K562 (cell line): ENCODE results near the gene PTPRM. TPM values are rescaled to one million over a fixed set of nuclear protein-coding genes. Genes with fewer than 3 reads are reported as not detected.

Source experiments
- ATAC-seq: fragments of 200-7000 bp; cut with Tn5 transposase; 3 replicates; pipeline ENCODE4 v1.9.1; 2020; ENCODE audit warnings: moderate library complexity
- BruUV-seq: library from RNA; stranded (reverse); fragments of 400-500 nt; replicated peaks from 2 replicates; lab custom pipeline; 2021; lab: Mats Ljungman, UMichigan
- CTCF ChIA-PET: fragments of 300-600 bp; formaldehyde crosslinking; extraction: SDS; loops from one replicate; lab custom pipeline; 2021; ENCODE audit warnings: low intra/inter-chr PET ratio; lab: Yijun Ruan, JAX
- POLR2A ChIA-PET: fragments of 300-600, 350-650 bp; sonication (Branson Sonifier 250); formaldehyde crosslinking; extraction: SDS; loops from one replicate; lab custom pipeline; 2021; ENCODE audit warnings: antibody characterized with exemption, inconsistent platforms; lab: Yijun Ruan, JAX
- DNase-seq, 4 experiments: peaks; one replicate each; pipeline versions ENCODE4 v3.0.0 to v3.0.0-alpha.2; 2011 to 2018; ENCODE audit warnings: low spot score in 3 of 4, mixed read lengths in 3 of 4; ENCODE audit errors: extremely low read depth in 1 of 4
- FAIRE-seq: peaks from 2 replicates; lab custom pipeline; 2011; peaks lifted over from hg19 to GRCh38; lab: Jason Lieb, UNC
- H2AFZ ChIP-seq: 2 replicates; pipeline ENCODE4 v1.6.0; 2011; ENCODE audit warnings: low read depth, low read length, control low read depth, inconsistent platforms
- H3K27ac ChIP-seq: fragments of 200-600 bp; 3 replicates; pipeline ENCODE4 v1.8.0; 2011; ENCODE audit warnings: low read depth, mild to moderate bottlenecking, control low read depth, inconsistent platforms, low read length, moderate library complexity, mixed read lengths; ENCODE audit errors: extremely low read depth
- H3K27me3 ChIP-seq, 2 experiments: fragments of 300-600 bp in 1 of 2; 2 replicates in 1 of 2; 3 replicates in 1 of 2; pipeline versions ENCODE4 v1.6.0 to v1.8.0; 2011; ENCODE audit warnings: inconsistent platforms in 2 of 2, low read length in 2 of 2, mild to moderate bottlenecking in 1 of 2, mixed read lengths in 1 of 2, moderate library complexity in 1 of 2; ENCODE audit not compliant: control insufficient read depth in 2 of 2, insufficient read depth in 2 of 2
- H3K36me3 ChIP-seq: fragments of 300-600 bp; 3 replicates; pipeline ENCODE4 v1.8.0; 2011; ENCODE audit warnings: mild to moderate bottlenecking, low read length, inconsistent platforms; ENCODE audit not compliant: control insufficient read depth, insufficient read depth
- H3K4me1 ChIP-seq, 2 experiments: fragments of 200-600 bp in 1 of 2; replicated peaks in 1 of 2; 2 replicates in 1 of 2; 3 replicates in 1 of 2; pipeline versions ENCODE4 v1.5.1 to v1.8.0; 2011; ENCODE audit warnings: inconsistent platforms in 2 of 2, low read length in 2 of 2, mild to moderate bottlenecking in 1 of 2, mixed read lengths in 1 of 2, moderate library complexity in 1 of 2; ENCODE audit not compliant: control insufficient read depth in 2 of 2, insufficient read depth in 2 of 2
- H3K4me2 ChIP-seq: 2 replicates; pipeline ENCODE4 v1.6.1; 2011; ENCODE audit warnings: low read length, control low read depth, inconsistent platforms, mixed read lengths; ENCODE audit not compliant: insufficient read depth
- H3K4me3 ChIP-seq: fragments of 200-600 bp; sonication (generic), shearing (Covaris generic); 2 replicates; pipeline ENCODE4 v1.5.1; 2016; ENCODE audit warnings: control low read depth, inconsistent platforms
- H3K79me2 ChIP-seq: fragments of 200-600 bp; 3 replicates; pipeline ENCODE4 v1.8.0; 2011; ENCODE audit warnings: low read length, inconsistent platforms; ENCODE audit not compliant: control insufficient read depth, insufficient read depth
- H3K9ac ChIP-seq, 2 experiments: 2 replicates each; pipeline versions ENCODE4 v1.6.0 to v1.6.1; 2011; ENCODE audit warnings: low read depth in 2 of 2, low read length in 2 of 2, control low read depth in 1 of 2, inconsistent platforms in 1 of 2, mild to moderate bottlenecking in 1 of 2, mixed read lengths in 1 of 2; ENCODE audit not compliant: insufficient read depth in 1 of 2
- H3K9me1 ChIP-seq: one replicate; pipeline ENCODE4 v1.6.0; 2011; ENCODE audit warnings: inconsistent platforms, mild to moderate bottlenecking, low read length, moderate library complexity; ENCODE audit not compliant: control insufficient read depth, insufficient read depth
- H3K9me3 ChIP-seq: replicated peaks from 2 replicates; pipeline ENCODE4 v1.5.1; 2011; ENCODE audit warnings: low read depth, low read length, inconsistent platforms; ENCODE audit not compliant: control insufficient read depth, insufficient read depth
- H4K20me1 ChIP-seq: replicated peaks from 2 replicates; pipeline ENCODE4 v1.6.1; 2011; ENCODE audit warnings: low read length, inconsistent platforms, mixed read lengths; ENCODE audit not compliant: control insufficient read depth, insufficient read depth
- PRMT5 ChIP-seq: sonication (generic); formaldehyde crosslinking; IDR thresholded peaks from 2 replicates; pipeline ENCODE4 v1.5.0; 2020; ENCODE audit warnings: missing genetic modification reagents
- PTBP1 ChIP-seq: fragments of 200-400 bp; formaldehyde crosslinking; IDR thresholded peaks from 2 replicates; pipeline ENCODE4 v1.6.1; 2017; ENCODE audit warnings: low read depth, low read length
- TEAD4 ChIP-seq, 2 experiments: sonication (generic) in 1 of 2; formaldehyde crosslinking in 1 of 2; IDR thresholded peaks; 2 replicates each; pipeline versions ENCODE4 v1.6.1 to v1.8.0; 2012 to 2022; ENCODE audit warnings: borderline replicate concordance in 1 of 2, inconsistent platforms in 1 of 2, low read length in 1 of 2, mild to moderate bottlenecking in 1 of 2, missing genetic modification reagents in 1 of 2
- ZNF12 ChIP-seq: sonication (generic); formaldehyde crosslinking; IDR thresholded peaks from 2 replicates; pipeline ENCODE4 v1.4.0; 2020; ENCODE audit warnings: mild to moderate bottlenecking, missing genetic modification reagents
- ZNF583 ChIP-seq: fragments of 250-450 bp; sonication (Bioruptor Pico); IDR thresholded peaks from 2 replicates; pipeline ENCODE4 v1.4.0; 2020
- WGBS: fragments of 100-300 bp; shearing (Covaris generic); methylation state at CpG from one replicate; pipeline ENCODE4 v1.1.6; 2016; ENCODE audit warnings: low coverage, mixed read lengths; ENCODE audit not compliant: insufficient coverage; ENCODE audit errors: missing lambda C conversion rate; 5-methylcytosine and 5-hydroxymethylcytosine counted together
- in situ Hi-C: fragments of 300-500 bp; cut with MboI; formaldehyde crosslinking; loops from 4 replicates; pipeline ENCODE4 v1.15.0; 2018; ENCODE audit warnings: inconsistent platforms, mixed read lengths
- intact Hi-C: fragments of 100-400 bp; cut with micrococcal nuclease; formaldehyde crosslinking; loops from 2 replicates; pipeline ENCODE4 v1.14.2; 2022
- polyA plus RNA-seq, 8 experiments: library from polyadenylated mRNA; depleted of rRNA in 4 of 8; stranded (reverse) in 5 of 8; unstranded in 3 of 8; fragments of >200 nt; fragmentation: Nextera tagmentation in 2 of 8; fragmentation: Illumina TruSeq in 1 of 8; extraction: Ambion mirVana in 2 of 8; extraction: Trizol in 1 of 8; gene quantifications; 2 replicates each; pipeline versions ENCODE4 v1.2.1 to v1.2.3, GENCODE V29; 2011 to 2014; ENCODE audit warnings: inconsistent platforms in 1 of 8, missing spikeins in 1 of 8
- total RNA-seq, 7 experiments: library from RNA; depleted of rRNA in 6 of 7; stranded (reverse); fragments of >200 nt in 6 of 7; fragmentation: Illumina TruSeq in 2 of 7; extraction: Trizol in 2 of 7; gene quantifications; 2 replicates each; pipeline versions ENCODE4 v1.2.1 to v1.2.3, GENCODE V29; 2011 to 2021; ENCODE audit warnings: low replicate concordance in 1 of 7
- TF ChIP-seq, protein P1 (sequence below): fragments of 450-650 bp; IDR thresholded peaks from 2 replicates; pipeline ENCODE4 v1.6.1; 2016; ENCODE audit warnings: antibody characterized with exemption
- TF ChIP-seq, protein P2 (sequence below): fragments of 200-800 bp; sonication (Bioruptor generic); IDR thresholded peaks from 2 replicates; pipeline ENCODE4 v1.6.1; 2017; ENCODE audit warnings: missing genetic modification characterization, missing compliant biosample characterization
- TF ChIP-seq, protein P3 (sequence below): IDR thresholded peaks from 2 replicates; pipeline ENCODE4 v1.6.1; 2011; ENCODE audit warnings: borderline replicate concordance, low read depth, mild to moderate bottlenecking, moderate library complexity, low read length; ENCODE audit not compliant: insufficient read depth, poor library complexity, severe bottlenecking

PTPRM gene
- total and polyA plus RNA-seq, 9 of the 15 experiments (the other 6 are each of a cell fraction or from before 2014, with no cell fraction given): 0.03 to 0.16 (median 0.08) TPM; not detected in 3

DNA sequence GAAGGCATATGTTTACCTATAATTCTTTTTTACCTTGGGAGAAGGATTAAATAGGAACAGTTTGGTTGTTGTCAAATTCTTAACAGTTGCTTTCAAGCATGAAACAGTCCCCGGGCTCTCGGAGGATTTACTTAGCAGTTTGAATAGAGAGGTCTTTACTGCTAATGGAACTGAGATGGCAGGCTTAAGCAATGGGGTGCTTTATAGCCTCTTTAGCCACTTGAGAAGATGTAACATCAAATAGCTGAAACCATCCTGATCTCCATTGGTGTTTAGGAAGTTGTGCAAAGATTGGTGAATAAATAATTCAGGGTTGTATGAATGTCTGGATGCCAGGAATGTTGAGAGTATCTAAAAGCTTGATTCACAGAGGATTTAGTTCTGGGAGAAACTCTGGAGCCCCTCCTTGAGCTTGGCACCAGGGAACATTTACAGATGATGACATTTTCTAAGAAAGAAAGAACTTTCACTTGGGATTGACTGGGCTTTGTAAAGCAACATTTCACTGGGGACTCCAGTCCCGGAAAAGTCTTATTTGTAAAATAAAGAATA lies 51.9 kb downstream of the PTPRM start:
- in situ Hi-C loops: no loop called here
- TF ChIP-seq TEAD4 (IDR thresholded peaks at IDR 0.05; ENCODE audit: low read length): no peak
- TF ChIP-seq TEAD4 (CRISPR knock-in tag; IDR thresholded peaks at IDR 0.05; ENCODE audit: borderline replicate concordance): no peak
- no peak for TF ChIP-seq ZNF583 (CRISPR knock-in tag)
- TF ChIP-seq, protein P1, sequence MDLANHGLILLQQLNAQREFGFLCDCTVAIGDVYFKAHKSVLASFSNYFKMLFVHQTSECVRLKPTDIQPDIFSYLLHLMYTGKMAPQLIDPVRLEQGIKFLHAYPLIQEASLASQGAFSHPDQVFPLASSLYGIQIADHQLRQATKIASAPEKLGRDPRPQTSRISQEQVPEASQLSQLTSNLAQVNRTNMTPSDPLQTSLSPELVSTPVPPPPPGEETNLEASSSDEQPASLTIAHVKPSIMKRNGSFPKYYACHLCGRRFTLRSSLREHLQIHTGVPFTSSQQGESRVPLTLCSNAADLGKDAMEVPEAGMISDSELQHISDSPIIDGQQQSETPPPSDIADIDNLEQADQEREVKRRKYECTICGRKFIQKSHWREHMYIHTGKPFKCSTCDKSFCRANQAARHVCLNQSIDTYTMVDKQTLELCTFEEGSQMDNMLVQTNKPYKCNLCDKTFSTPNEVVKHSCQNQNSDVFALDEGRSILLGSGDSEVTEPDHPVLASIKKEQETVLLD: no peak
- TF ChIP-seq PTBP1: no peak
- TF ChIP-seq, protein P2, sequence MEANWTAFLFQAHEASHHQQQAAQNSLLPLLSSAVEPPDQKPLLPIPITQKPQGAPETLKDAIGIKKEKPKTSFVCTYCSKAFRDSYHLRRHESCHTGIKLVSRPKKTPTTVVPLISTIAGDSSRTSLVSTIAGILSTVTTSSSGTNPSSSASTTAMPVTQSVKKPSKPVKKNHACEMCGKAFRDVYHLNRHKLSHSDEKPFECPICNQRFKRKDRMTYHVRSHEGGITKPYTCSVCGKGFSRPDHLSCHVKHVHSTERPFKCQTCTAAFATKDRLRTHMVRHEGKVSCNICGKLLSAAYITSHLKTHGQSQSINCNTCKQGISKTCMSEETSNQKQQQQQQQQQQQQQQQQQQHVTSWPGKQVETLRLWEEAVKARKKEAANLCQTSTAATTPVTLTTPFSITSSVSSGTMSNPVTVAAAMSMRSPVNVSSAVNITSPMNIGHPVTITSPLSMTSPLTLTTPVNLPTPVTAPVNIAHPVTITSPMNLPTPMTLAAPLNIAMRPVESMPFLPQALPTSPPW (CRISPR knock-in tag): no peak
- TF ChIP-seq ZNF12 (CRISPR knock-in tag): no peak
- TF ChIP-seq PRMT5: no peak
- TF ChIP-seq, protein P3, sequence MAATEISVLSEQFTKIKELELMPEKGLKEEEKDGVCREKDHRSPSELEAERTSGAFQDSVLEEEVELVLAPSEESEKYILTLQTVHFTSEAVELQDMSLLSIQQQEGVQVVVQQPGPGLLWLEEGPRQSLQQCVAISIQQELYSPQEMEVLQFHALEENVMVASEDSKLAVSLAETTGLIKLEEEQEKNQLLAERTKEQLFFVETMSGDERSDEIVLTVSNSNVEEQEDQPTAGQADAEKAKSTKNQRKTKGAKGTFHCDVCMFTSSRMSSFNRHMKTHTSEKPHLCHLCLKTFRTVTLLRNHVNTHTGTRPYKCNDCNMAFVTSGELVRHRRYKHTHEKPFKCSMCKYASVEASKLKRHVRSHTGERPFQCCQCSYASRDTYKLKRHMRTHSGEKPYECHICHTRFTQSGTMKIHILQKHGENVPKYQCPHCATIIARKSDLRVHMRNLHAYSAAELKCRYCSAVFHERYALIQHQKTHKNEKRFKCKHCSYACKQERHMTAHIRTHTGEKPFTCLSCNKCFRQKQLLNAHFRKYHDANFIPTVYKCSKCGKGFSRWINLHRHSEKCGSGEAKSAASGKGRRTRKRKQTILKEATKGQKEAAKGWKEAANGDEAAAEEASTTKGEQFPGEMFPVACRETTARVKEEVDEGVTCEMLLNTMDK: no peak
- Histone ChIP-seq H2AFZ (no peak overlapping the region), H3K27me3 (peaks cover 0 to 10% of the 10 kb centered on the region in 2 experiments; a peak in 3 of 5 replicates), H3K4me3 (no peak overlapping the region), H3K4me1 (no peaks in the 10 kb centered on the region), H3K4me2 (no peak overlapping the region), H3K79me2 (no peaks in the 10 kb centered on the region), H3K27ac (no peak overlapping the region), H3K9ac (no peak overlapping the region), H3K9me3 (no peaks in the 10 kb centered on the region), H3K36me3 (no peaks in the 10 kb centered on the region), H4K20me1 (no peaks in the 10 kb centered on the region), H3K9me1 (no peaks in the 10 kb centered on the region)
- POLR2A ChIA-PET: interaction anchor here (1.4 kb wide), 1 partner anchor 12 kb away, joined by 3 read pairs; no protein-coding TSS in a partner anchor
- DNase-seq (no peak), FAIRE-seq (no peak), ATAC-seq (no peak)
- intact Hi-C loops: no loop called here
- BruUV-seq: no TSS peak
- 0% methylated on average over 3 of the region's 3 CpGs for WGBS
- CTCF ChIA-PET: no interaction called here
